H9 (cell line): ENCODE measurements around the gene DCN. TPM values are rescaled to one million over a fixed set of nuclear protein-coding genes. Genes with fewer than 3 reads are reported as not detected.

Experiments
- DNase-seq: peaks from one replicate; pipeline ENCODE4 v3.0.0-alpha.2; 2017
- H2AFZ ChIP-seq: one replicate; pipeline ENCODE4 v1.6.1; 2013; ENCODE audit warnings: mild to moderate bottlenecking, low read length, control low read depth, moderate library complexity
- H2AK5ac ChIP-seq: 2 replicates; pipeline ENCODE4 v1.6.1; 2013; ENCODE audit warnings: low read length, control low read depth, mixed read lengths; ENCODE audit not compliant: insufficient read length
- H2BK120ac ChIP-seq: one replicate; pipeline ENCODE4 v1.6.1; 2013; ENCODE audit warnings: low read depth, mild to moderate bottlenecking, low read length, control low read depth, inconsistent platforms; ENCODE audit not compliant: poor library complexity, severe bottlenecking
- H2BK12ac ChIP-seq: 2 replicates; pipeline ENCODE4 v1.6.1; 2013; ENCODE audit warnings: low read length, control low read depth, mixed read lengths, low read depth; ENCODE audit not compliant: insufficient read length
- H2BK15ac ChIP-seq: 2 replicates; pipeline ENCODE4 v1.6.1; 2013; ENCODE audit warnings: low read depth, low read length, control low read depth
- H2BK20ac ChIP-seq: one replicate; pipeline ENCODE4 v1.6.1; 2013; ENCODE audit warnings: low read depth, mild to moderate bottlenecking, low read length, control low read depth, inconsistent platforms; ENCODE audit not compliant: poor library complexity, severe bottlenecking
- H2BK5ac ChIP-seq: 2 replicates; pipeline ENCODE4 v1.6.1; 2013; ENCODE audit warnings: low read length, control low read depth, mixed read lengths; ENCODE audit not compliant: insufficient read length
- H3K14ac ChIP-seq: 2 replicates; pipeline ENCODE4 v1.6.1; 2013; ENCODE audit warnings: low read length, control low read depth; ENCODE audit not compliant: insufficient read depth
- H3K18ac ChIP-seq: 2 replicates; pipeline ENCODE4 v1.6.1; 2013; ENCODE audit warnings: low read depth, mild to moderate bottlenecking, mixed read lengths, low read length, control low read depth; ENCODE audit not compliant: insufficient read length
- H3K23ac ChIP-seq: 2 replicates; pipeline ENCODE4 v1.6.1; 2013; ENCODE audit warnings: low read length, control low read depth, mixed read lengths, low read depth; ENCODE audit not compliant: insufficient read length
- H3K23me2 ChIP-seq: 2 replicates; pipeline ENCODE4 v1.6.1; 2013; ENCODE audit warnings: low read depth, mild to moderate bottlenecking, mixed read lengths, low read length, control low read depth; ENCODE audit not compliant: insufficient read length, poor library complexity, severe bottlenecking
- H3K27ac ChIP-seq: 2 replicates; pipeline ENCODE4 v1.5.1; 2013; ENCODE audit warnings: low read length, control low read depth, mixed read lengths, low read depth; ENCODE audit not compliant: insufficient read length
- H3K27me3 ChIP-seq: 2 replicates; pipeline ENCODE4 v1.6.1; 2013; ENCODE audit warnings: low read length, control low read depth, inconsistent platforms; ENCODE audit not compliant: insufficient read depth
- H3K4ac ChIP-seq: 2 replicates; pipeline ENCODE4 v1.6.1; 2013; ENCODE audit warnings: low read depth, mild to moderate bottlenecking, control low read depth, inconsistent platforms, low read length, moderate library complexity
- H3K4me1 ChIP-seq: 2 replicates; pipeline ENCODE4 v1.6.1; 2013; ENCODE audit warnings: low read length, control low read depth, inconsistent platforms; ENCODE audit not compliant: insufficient read depth
- H3K4me2 ChIP-seq: 2 replicates; pipeline ENCODE4 v1.6.1; 2013; ENCODE audit warnings: low read length, control low read depth, mixed read lengths; ENCODE audit not compliant: insufficient read length, insufficient read depth
- H3K56ac ChIP-seq: 2 replicates; pipeline ENCODE4 v1.6.1; 2013; ENCODE audit warnings: low read depth, mild to moderate bottlenecking, mixed read lengths, low read length, control low read depth; ENCODE audit not compliant: insufficient read length
- H3K79me1 ChIP-seq: 2 replicates; pipeline ENCODE4 v1.6.1; 2013; ENCODE audit warnings: low read depth, mild to moderate bottlenecking, moderate library complexity, low read length, control low read depth, inconsistent platforms; ENCODE audit not compliant: insufficient read depth, poor library complexity, severe bottlenecking
- H3K79me2 ChIP-seq: 2 replicates; pipeline ENCODE4 v1.6.1; 2013; ENCODE audit warnings: low read length, control low read depth, inconsistent platforms; ENCODE audit not compliant: insufficient read depth
- H3K9ac ChIP-seq: 2 replicates; pipeline ENCODE4 v1.6.1; 2013; ENCODE audit warnings: low read length, control low read depth, mixed read lengths; ENCODE audit not compliant: insufficient read length; ENCODE audit errors: extremely low read depth
- H3K9me3 ChIP-seq: one replicate; pipeline ENCODE4 v1.6.1; 2013; ENCODE audit warnings: low read depth, low read length, inconsistent platforms; ENCODE audit not compliant: control insufficient read depth
- H3T11ph ChIP-seq: one replicate; pipeline ENCODE4 v1.6.1; 2013; ENCODE audit warnings: mild to moderate bottlenecking, low read length, control low read depth, inconsistent platforms
- H4K20me1 ChIP-seq: one replicate; pipeline ENCODE4 v1.6.1; 2013; ENCODE audit not compliant: control insufficient read depth, insufficient read length, insufficient read depth
- H4K5ac ChIP-seq: 2 replicates; pipeline ENCODE4 v1.6.1; 2013; ENCODE audit warnings: low read depth, mild to moderate bottlenecking, mixed read lengths, low read length, control low read depth; ENCODE audit not compliant: insufficient read length
- H4K8ac ChIP-seq: replicated peaks from 2 replicates; pipeline ENCODE4 v1.6.1; 2013; ENCODE audit warnings: low read length, control low read depth, mixed read lengths, low read depth; ENCODE audit not compliant: insufficient read length
- H4K91ac ChIP-seq: 2 replicates; pipeline ENCODE4 v1.6.1; 2013; ENCODE audit warnings: low read depth, mild to moderate bottlenecking, moderate library complexity, mixed read lengths, low read length, control low read depth; ENCODE audit not compliant: insufficient read length
- H3K27ac Mint-ChIP-seq, 3 experiments: 2 replicates in 2 of 3; 3 replicates in 1 of 3; pipeline ENCODE4 v1.8.0; 2020 to 2021; ENCODE audit warnings: mixed read lengths in 3 of 3, mild to moderate bottlenecking in 1 of 3, moderate library complexity in 1 of 3
- H3K27me3 Mint-ChIP-seq: 2 replicates; pipeline ENCODE4 v1.8.0; 2021; ENCODE audit warnings: low read depth, mild to moderate bottlenecking, moderate library complexity, mixed read lengths
- H3K36me3 Mint-ChIP-seq, 3 experiments: 2 replicates in 2 of 3; 3 replicates in 1 of 3; pipeline ENCODE4 v1.8.0; 2020 to 2021; ENCODE audit warnings: low read depth in 3 of 3, mixed read lengths in 3 of 3; ENCODE audit not compliant: insufficient read depth in 1 of 3
- H3K4me1 Mint-ChIP-seq, 2 experiments: 2 replicates each; pipeline ENCODE4 v1.8.0; 2020; ENCODE audit warnings: mixed read lengths in 2 of 2
- H3K4me3 Mint-ChIP-seq, 2 experiments: 2 replicates in 1 of 2; 3 replicates in 1 of 2; pipeline ENCODE4 v1.8.0; 2020 to 2021; ENCODE audit warnings: mild to moderate bottlenecking in 2 of 2, mixed read lengths in 2 of 2, moderate library complexity in 1 of 2
- H3K9me3 Mint-ChIP-seq, 2 experiments: 2 replicates in 1 of 2; 3 replicates in 1 of 2; pipeline ENCODE4 v1.8.0; 2020; ENCODE audit warnings: mild to moderate bottlenecking in 2 of 2, mixed read lengths in 2 of 2, moderate library complexity in 1 of 2
- CTCF ChIP-seq: fragments of 200-600 bp; sonication (generic); conservative IDR thresholded peaks from 3 replicates; pipeline ENCODE4 v1.8.0; 2021; ENCODE audit warnings: antibody characterized with exemption, mild to moderate bottlenecking
- WGBS: extraction: QIAGEN DNeasy Blood & Tissue Kit; methylation state at CpG from one replicate; pipeline ENCODE4 v1.1.7; 2013; ENCODE audit warnings: missing lambda C conversion rate, low lambda C conversion rate, mixed read lengths; ENCODE audit not compliant: insufficient read length; ENCODE audit errors: extremely low coverage; 5-methylcytosine and 5-hydroxymethylcytosine counted together
- total RNA-seq: library from RNA; stranded (reverse); gene quantifications from 2 replicates; pipeline ENCODE4 v1.2.1, GENCODE V29; 2021

Gene DCN
- total RNA-seq, 1 experiment from 2014 or later = not detected

DNA sequence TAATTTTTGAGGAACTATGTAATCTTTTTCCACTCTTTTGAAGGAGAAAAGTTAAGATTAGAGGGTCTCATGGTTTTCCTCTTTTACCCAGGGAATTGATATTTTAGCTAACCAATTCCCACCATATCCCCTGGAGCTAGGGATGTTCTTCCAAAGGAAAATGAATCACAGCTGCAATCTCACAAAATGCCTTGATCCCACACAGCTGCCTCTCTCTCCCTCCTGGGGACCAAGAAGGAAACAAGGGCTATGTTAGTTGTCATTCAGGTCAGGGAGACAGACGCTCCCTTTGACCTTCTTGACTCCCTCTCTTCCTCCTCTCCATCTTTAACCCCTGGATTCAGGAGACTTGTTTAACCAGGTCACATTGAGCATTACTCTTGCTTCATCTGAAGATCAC, 9.5 kb downstream of the DCN start:
- no peak overlapping the region for H3K23ac ChIP-seq
- no peak overlapping the region for H3K18ac ChIP-seq
- no peak overlapping the region for H4K91ac ChIP-seq
- no peak overlapping the region for H3K4ac ChIP-seq
- TF ChIP-seq CTCF = no peak
- Mint-ChIP-seq H3K36me3 (no peaks in the 10 kb centered on the region; a peak in 1 of 7 replicates), H3K27ac (no peak overlapping the region), H3K4me3 (no peak overlapping the region), H3K27me3 (no peaks in the 10 kb centered on the region; the same call in 1 of the 2 replicates), H3K4me1 (peaks cover 3 to 4% of the 10 kb centered on the region in 2 experiments; a peak in 3 of 4 replicates), H3K9me3 (no peaks in the 10 kb centered on the region; a peak in 1 of 5 replicates)
- no peak overlapping the region for H3K14ac ChIP-seq
- H3K4me1 ChIP-seq = no peaks in the 10 kb centered on the region
- no peaks in the 10 kb centered on the region for H3K9me3 ChIP-seq
- no peak overlapping the region for H4K5ac ChIP-seq
- H3T11ph ChIP-seq = no peak overlapping the region
- H2BK20ac ChIP-seq = no peak overlapping the region
- no peaks in the 10 kb centered on the region for H3K27me3 ChIP-seq
- no peak overlapping the region for H4K8ac ChIP-seq
- no peak overlapping the region for H3K4me2 ChIP-seq
- no CpG with 5 or more reads among the region's 1 CpG for WGBS
- H2BK120ac ChIP-seq = no peak overlapping the region
- H2AK5ac ChIP-seq = no peak overlapping the region
- H2BK12ac ChIP-seq = no peak overlapping the region
- no peak overlapping the region for H3K9ac ChIP-seq
- H2BK15ac ChIP-seq = no peak overlapping the region
- H3K27ac ChIP-seq = no peak overlapping the region
- no peak overlapping the region for H3K56ac ChIP-seq
- H3K79me2 ChIP-seq = no peaks in the 10 kb centered on the region
- H4K20me1 ChIP-seq = no peaks in the 10 kb centered on the region
- no peaks in the 10 kb centered on the region for H3K79me1 ChIP-seq
- DNase-seq = no peak
- H2BK5ac ChIP-seq = no peak overlapping the region
- no peaks in the 10 kb centered on the region for H3K23me2 ChIP-seq
- no peak overlapping the region for H2AFZ ChIP-seq
